ENCODE measurements around the gene TKT.

The TKT gene

DNA sequence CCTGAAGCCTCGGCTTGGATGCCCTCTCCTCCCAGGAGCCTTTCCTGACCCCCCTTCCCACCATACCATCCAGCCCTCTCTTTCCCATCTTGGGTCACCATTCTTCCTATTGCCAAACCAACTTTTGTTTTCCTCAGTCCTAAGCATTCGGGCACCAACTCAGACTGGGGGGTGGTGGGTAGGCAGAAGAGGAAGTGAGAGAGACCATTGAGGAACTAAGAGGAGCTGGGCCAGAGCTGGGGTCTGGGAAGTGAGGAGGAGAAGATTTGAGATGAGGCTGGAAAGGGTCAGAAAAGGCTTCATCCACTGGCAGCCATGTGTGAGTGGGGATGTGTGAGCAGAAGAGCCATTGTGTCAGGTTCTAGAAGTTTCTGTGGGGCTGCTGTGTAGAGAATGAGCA, 37.7 kb downstream of the TKT start:
- TF ChIP-seq, protein P1, sequence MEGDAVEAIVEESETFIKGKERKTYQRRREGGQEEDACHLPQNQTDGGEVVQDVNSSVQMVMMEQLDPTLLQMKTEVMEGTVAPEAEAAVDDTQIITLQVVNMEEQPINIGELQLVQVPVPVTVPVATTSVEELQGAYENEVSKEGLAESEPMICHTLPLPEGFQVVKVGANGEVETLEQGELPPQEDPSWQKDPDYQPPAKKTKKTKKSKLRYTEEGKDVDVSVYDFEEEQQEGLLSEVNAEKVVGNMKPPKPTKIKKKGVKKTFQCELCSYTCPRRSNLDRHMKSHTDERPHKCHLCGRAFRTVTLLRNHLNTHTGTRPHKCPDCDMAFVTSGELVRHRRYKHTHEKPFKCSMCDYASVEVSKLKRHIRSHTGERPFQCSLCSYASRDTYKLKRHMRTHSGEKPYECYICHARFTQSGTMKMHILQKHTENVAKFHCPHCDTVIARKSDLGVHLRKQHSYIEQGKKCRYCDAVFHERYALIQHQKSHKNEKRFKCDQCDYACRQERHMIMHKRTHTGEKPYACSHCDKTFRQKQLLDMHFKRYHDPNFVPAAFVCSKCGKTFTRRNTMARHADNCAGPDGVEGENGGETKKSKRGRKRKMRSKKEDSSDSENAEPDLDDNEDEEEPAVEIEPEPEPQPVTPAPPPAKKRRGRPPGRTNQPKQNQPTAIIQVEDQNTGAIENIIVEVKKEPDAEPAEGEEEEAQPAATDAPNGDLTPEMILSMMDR (IDR thresholded peaks at IDR 0.05; ENCODE audit: unreplicated experiment in 3 of 3): no peak
- Mint-ChIP-seq H3K27ac (no peak overlapping the region), H3K36me3 (ENCODE audit: low read depth) (peaks cover 3% of the 10 kb centered on the region)

DNA sequence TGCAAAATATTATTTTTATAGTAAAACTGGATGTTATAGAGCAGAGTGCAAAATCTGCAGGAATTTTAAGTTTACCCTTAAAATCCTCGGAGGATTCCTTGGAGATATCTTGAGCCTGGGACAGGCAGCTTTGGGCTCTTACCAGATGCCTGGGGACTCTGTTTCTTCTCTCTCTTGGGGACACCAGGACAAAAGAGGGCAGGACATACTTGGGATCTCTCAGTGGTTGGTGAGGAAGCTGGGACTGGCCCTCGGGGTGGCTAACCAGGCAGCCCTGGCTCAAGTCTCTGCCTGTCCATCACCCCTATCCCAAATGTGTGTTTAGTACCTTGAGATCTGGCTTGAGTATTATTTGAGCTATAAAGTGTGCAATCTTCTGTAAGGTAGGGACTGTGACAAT, 38.6 kb downstream of the TKT start:
- H3K9me3 Mint-ChIP-seq: no peaks in the 10 kb centered on the region
- H3K4me3 Mint-ChIP-seq: no peak overlapping the region
- H3K4me1 Mint-ChIP-seq: no peaks in the 10 kb centered on the region
- H3K36me3 Mint-ChIP-seq (ENCODE audit: low read depth): peaks cover 3% of the 10 kb centered on the region
- H3K27ac Mint-ChIP-seq: no peak overlapping the region
- peaks cover 4% of the 10 kb centered on the region for H3K27me3 Mint-ChIP-seq (ENCODE audit: low read depth)
- TF ChIP-seq, protein P1 (IDR thresholded peaks at IDR 0.05; ENCODE audit: unreplicated experiment in 3 of 3): no peak

More for the DNA sequence above, 37.7 kb downstream of the TKT start:
- Mint-ChIP-seq H3K4me1 (no peaks in the 10 kb centered on the region), H3K27me3 (ENCODE audit: low read depth) (peaks cover 4% of the 10 kb centered on the region), H3K4me3 (no peak overlapping the region), H3K9me3 (no peaks in the 10 kb centered on the region)

DNA sequence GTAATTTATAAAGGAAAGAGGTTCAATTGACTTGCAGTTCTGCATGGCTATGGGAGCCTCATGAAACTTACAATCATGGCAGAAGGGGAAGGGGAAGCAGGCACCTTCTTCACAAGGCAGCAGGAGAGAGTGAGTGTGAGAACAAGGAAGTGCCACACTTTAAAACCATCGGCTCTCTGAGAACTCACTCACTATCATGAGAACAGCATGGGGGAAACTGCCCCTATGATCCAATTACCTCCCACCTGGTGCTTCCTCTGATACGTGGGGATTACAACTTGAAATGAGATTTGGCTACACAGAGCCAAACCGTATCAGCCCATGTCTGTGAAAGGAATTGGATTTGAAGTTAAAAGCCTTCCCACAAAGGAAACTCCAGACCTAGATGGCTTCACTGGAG, 39.1 kb downstream of the TKT start:
- TF ChIP-seq, protein P1 (IDR thresholded peaks at IDR 0.05; ENCODE audit: unreplicated experiment in 3 of 3): no peak
- H3K27me3 Mint-ChIP-seq (ENCODE audit: low read depth): peaks cover 4% of the 10 kb centered on the region
- H3K27ac Mint-ChIP-seq: no peak overlapping the region
- peaks cover 3% of the 10 kb centered on the region for H3K36me3 Mint-ChIP-seq (ENCODE audit: low read depth)
- H3K4me3 Mint-ChIP-seq: no peak overlapping the region
- H3K9me3 Mint-ChIP-seq: no peaks in the 10 kb centered on the region
- H3K4me1 Mint-ChIP-seq: no peaks in the 10 kb centered on the region

DNA sequence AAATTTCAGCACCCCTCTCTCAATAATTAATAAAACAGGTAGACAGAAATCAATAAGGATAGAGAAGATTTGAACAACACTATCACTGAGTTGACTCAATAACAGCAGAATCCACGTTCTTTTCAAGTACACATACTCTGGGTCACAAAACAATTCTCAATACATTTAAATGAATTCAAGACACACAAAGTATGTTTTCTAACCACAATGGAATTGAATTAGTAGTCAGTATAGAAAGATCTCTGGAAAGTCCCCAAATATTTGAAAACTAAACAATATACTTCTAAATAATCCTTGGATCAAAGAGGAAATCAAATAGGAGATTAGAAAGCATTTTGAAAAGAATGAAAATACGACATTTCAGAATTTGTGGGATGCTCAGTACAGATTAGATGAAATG, 40.0 kb downstream of the TKT start:
- Mint-ChIP-seq H3K27ac (no peak overlapping the region), H3K4me1 (no peaks in the 10 kb centered on the region), H3K36me3 (ENCODE audit: low read depth) (peaks cover 2% of the 10 kb centered on the region), H3K9me3 (no peaks in the 10 kb centered on the region), H3K27me3 (ENCODE audit: low read depth) (peaks cover 4% of the 10 kb centered on the region), H3K4me3 (no peak overlapping the region)
- TF ChIP-seq, protein P1 (IDR thresholded peaks at IDR 0.05; ENCODE audit: unreplicated experiment in 3 of 3): no peak

DNA sequence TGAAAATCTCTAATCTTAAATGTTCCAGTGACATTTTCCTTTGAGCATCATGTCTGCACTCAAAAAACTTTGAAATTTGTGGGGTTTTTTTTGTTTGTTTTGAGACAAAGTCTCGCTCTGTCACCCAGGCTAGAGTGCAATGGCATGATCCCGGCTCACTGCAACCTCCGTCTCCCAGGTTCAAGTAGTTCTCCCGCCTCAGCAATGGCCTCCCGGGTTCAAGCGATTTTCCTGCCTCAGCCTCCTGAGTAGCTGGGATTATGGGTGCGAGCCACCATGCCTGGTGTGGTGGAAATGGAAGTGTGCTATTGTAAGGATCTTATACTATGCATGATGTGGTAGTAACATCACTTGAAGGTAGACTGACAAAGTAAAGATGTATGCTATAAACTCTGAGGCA, 42.5 kb downstream of the TKT start:
- H3K9me3 Mint-ChIP-seq: peaks cover 2% of the 10 kb centered on the region
- TF ChIP-seq, protein P1 (IDR thresholded peaks at IDR 0.05; ENCODE audit: unreplicated experiment in 3 of 3): no peak
- no peak overlapping the region for H3K4me3 Mint-ChIP-seq
- H3K27ac Mint-ChIP-seq: no peak overlapping the region
- peaks cover 4% of the 10 kb centered on the region for H3K27me3 Mint-ChIP-seq (ENCODE audit: low read depth)
- H3K4me1 Mint-ChIP-seq: no peaks in the 10 kb centered on the region
- no peaks in the 10 kb centered on the region for H3K36me3 Mint-ChIP-seq (ENCODE audit: low read depth)

All from nephron (organoid).